ENCODE measurements around the gene MAPK7. TPM values are rescaled to one million over a fixed set of nuclear protein-coding genes. Genes with fewer than 3 reads are reported as not detected.

The MAPK7 gene
- total and polyA plus RNA-seq, 9 of the 15 experiments (the other 6 are each of a cell fraction or from before 2014, with no cell fraction given) = 0.46 to 7.5 (median 2.5) TPM

DNA sequence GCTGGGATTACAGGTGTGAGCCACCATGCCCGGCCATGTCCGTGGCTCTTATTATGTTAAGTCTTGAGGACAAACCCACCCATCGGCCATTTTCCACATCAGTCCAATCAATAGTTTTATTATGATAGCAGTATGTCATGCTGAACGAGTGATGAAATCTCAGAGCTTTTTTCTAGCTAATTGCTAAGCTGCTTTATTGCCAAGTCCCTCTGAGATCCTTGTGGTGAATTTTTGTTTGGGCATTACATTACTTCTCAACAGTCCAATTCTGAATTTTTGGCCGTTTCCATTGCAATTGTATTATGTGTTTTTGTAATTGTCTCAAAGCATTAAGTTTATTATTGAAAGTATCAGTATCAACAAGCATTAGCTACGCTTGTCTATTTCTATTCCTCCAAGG lies 43.6 kb downstream of the MAPK7 start (continued):
- no peak for TF ChIP-seq NFATC3 (IDR thresholded peaks at IDR 0.05)
- no peak for TF ChIP-seq MXD1 (CRISPR knock-in tag; IDR thresholded peaks at IDR 0.05; ENCODE audit: borderline replicate concordance, poor library complexity, severe bottlenecking)
- no peak for TF ChIP-seq ZNF707 (CRISPR knock-in tag; conservative IDR thresholded peaks at IDR 0.05)
- no peak for TF ChIP-seq VEZF1 (CRISPR knock-in tag; IDR thresholded peaks at IDR 0.05)
- no peak for TF ChIP-seq MBD2 (IDR thresholded peaks at IDR 0.05; ENCODE audit: borderline replicate concordance, low read depth)
- TF ChIP-seq KLF6 (CRISPR knock-in tag; IDR thresholded peaks at IDR 0.05; ENCODE audit: borderline replicate concordance) = no peak

DNA sequence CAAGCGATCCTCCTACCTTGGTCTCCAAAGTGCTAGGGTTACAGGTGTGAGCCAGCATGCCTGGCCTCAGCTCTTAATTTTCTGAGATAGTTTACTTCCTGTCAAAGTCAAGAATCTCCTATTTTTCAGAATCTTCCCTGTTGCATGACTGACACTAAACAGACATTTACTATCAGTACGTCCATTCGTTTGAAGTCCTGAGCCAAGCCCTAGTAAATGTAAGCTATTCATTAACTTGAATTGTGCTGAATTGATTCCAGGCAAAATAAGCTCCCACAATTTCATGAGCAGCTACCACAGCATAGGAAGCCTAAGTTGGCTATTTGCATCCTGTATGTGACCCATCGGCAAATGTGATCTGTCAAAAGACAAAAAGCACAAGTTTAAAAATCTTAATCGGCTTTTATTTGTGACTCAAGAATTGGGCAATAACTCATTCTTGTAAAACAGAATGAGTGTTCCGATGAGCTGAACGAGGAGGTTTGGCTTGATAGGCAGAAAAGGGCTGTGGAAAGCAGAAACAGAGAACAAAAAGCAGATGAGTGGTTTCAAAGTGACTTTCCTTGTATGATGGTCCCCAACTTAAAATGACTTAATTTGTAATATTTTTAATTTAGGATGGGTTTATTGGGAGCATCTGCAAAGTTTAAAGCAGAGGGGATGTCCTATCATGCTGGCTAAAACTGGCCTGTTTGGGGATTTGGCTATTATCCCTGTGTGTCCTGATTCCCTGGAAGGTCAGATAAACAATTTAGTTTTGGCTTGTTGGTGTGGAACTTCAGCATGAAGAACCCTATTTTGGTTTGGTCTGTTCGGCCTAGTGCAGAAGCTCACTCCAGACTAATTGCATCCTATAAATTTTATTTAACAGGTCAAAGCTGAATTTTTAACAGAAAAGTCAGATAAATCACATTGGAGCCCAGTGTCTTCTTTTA lies 46.9 kb downstream of the MAPK7 start:
- no peaks in the 10 kb centered on the region for H3K79me2 ChIP-seq (ENCODE audit: control insufficient read depth, insufficient read depth, low read length)
- WGBS (ENCODE audit: insufficient coverage, low coverage, missing lambda C conversion rate) = under 1% methylated on average over 8 of the region's 8 CpGs
- H3K9me1 ChIP-seq (ENCODE audit: control insufficient read depth, insufficient read depth, low read length) = no peaks in the 10 kb centered on the region
- no peaks in the 10 kb centered on the region for H3K9me3 ChIP-seq (replicated peaks; ENCODE audit: control insufficient read depth, insufficient read depth, low read depth, low read length)
- TF ChIP-seq CEBPG (CRISPR knock-in tag; IDR thresholded peaks at IDR 0.05) (no peak), CEBPG (tag; conservative IDR thresholded peaks at IDR 0.05 in 1 of 2, IDR thresholded peaks at IDR 0.05 in 1 of 2) (0 out of 4 replicates have a peak, but pooled peaks of 1 of the 2 experiments have one; percentile 7), TBP (optimal IDR thresholded peaks at IDR 0.05; ENCODE audit: low read depth, low read length) (no peak), HEY1 (CRISPR knock-in tag; IDR thresholded peaks at IDR 0.05; ENCODE audit: borderline replicate concordance) (no peak)
- BruUV-seq (replicated peaks) = no TSS peak
- H3K36me3 ChIP-seq (ENCODE audit: control insufficient read depth, insufficient read depth, low read length) = no peaks in the 10 kb centered on the region
- no peaks in the 10 kb centered on the region for H3K4me1 ChIP-seq (replicated peaks in 1 of 2; ENCODE audit: control insufficient read depth in 2 of 2, insufficient read depth in 2 of 2, low read length in 2 of 2)
- no peak overlapping the region for H3K4me3 ChIP-seq
- ChIA-PET CTCF (ENCODE audit: low intra/inter-chr PET ratio) (no interaction called here), POLR2A (interaction anchor here (1.7 kb wide), 1 partner anchor 9 kb away, joined by 8 read pairs; no protein-coding TSS in a partner anchor)
- no peak overlapping the region for H3K27ac ChIP-seq (ENCODE audit: extremely low read depth, low read depth, low read length)
- H4K20me1 ChIP-seq (replicated peaks; ENCODE audit: control insufficient read depth, insufficient read depth, low read length) = no peaks in the 10 kb centered on the region
- in situ Hi-C loops (cut with MboI) = no loop called here
- no peak for FAIRE-seq
- peaks cover 8 to 16% of the 10 kb centered on the region in 2 experiments; a peak in 3 of 5 replicates for H3K27me3 ChIP-seq (ENCODE audit: control insufficient read depth in 2 of 2, insufficient read depth in 2 of 2, low read length in 2 of 2)
- H3K9ac ChIP-seq (ENCODE audit: insufficient read depth in 1 of 2, low read depth in 2 of 2, low read length in 2 of 2) = no peak overlapping the region
- no peak for ATAC-seq
- DNase-seq (ENCODE audit: extremely low read depth in 1 of 4, low spot score in 3 of 4) = no peak
- no peak overlapping the region for H3K4me2 ChIP-seq (ENCODE audit: insufficient read depth, low read length)
- intact Hi-C loops (cut with micrococcal nuclease) = no loop called here
- H2AFZ ChIP-seq (ENCODE audit: low read depth, low read length) = no peak overlapping the region

All from K562 (cell line).